GM23248 (cell line): ENCODE results near the gene TSPAN1. TPM values are rescaled to one million over a fixed set of nuclear protein-coding genes. Genes with fewer than 3 reads are reported as not detected.

Experiments
- DNase-seq: peaks from one replicate; pipeline ENCODE4 v3.0.0-alpha.2; 2015
- H2AFZ ChIP-seq: fragments of 200-600 bp; sonication (generic); 2 replicates; pipeline ENCODE4 v1.6.1; 2016; ENCODE audit warnings: antibody characterized with exemption
- H3F3A ChIP-seq: fragments of 200-600 bp; sonication (generic); 2 replicates; pipeline ENCODE4 v1.6.1; 2016; ENCODE audit warnings: mild to moderate bottlenecking, antibody characterized with exemption, mixed run types; ENCODE audit not compliant: insufficient read depth
- H3K27ac ChIP-seq: fragments of 200-600 bp; sonication (generic); 2 replicates; pipeline ENCODE4 v1.5.1; 2016; ENCODE audit warnings: mild to moderate bottlenecking
- H3K27me3 ChIP-seq: fragments of 200-600 bp; sonication (generic); replicated peaks from 2 replicates; pipeline ENCODE4 v1.6.1; 2016; ENCODE audit warnings: mild to moderate bottlenecking; ENCODE audit not compliant: insufficient read depth
- H3K36me3 ChIP-seq: fragments of 200-600 bp; sonication (generic); 2 replicates; pipeline ENCODE4 v1.6.1; 2016; ENCODE audit warnings: low read depth, mild to moderate bottlenecking
- H3K4me1 ChIP-seq: fragments of 200-600 bp; sonication (generic); 2 replicates; pipeline ENCODE4 v1.6.1; 2016; ENCODE audit warnings: mild to moderate bottlenecking; ENCODE audit not compliant: insufficient read depth
- H3K4me2 ChIP-seq: fragments of 200-600 bp; sonication (generic); one replicate; pipeline ENCODE4 v1.6.1; 2016; ENCODE audit warnings: mild to moderate bottlenecking; ENCODE audit not compliant: unreplicated experiment
- H3K4me3 ChIP-seq: fragments of 200-600 bp; sonication (generic); 2 replicates; pipeline ENCODE4 v1.5.1; 2016; ENCODE audit warnings: mild to moderate bottlenecking
- H3K79me2 ChIP-seq: fragments of 200-600 bp; sonication (generic); 2 replicates; pipeline ENCODE4 v1.6.1; 2016; ENCODE audit warnings: mild to moderate bottlenecking; ENCODE audit not compliant: insufficient read depth
- H3K9ac ChIP-seq: fragments of 200-600 bp; sonication (generic); 2 replicates; pipeline ENCODE4 v1.6.1; 2016; ENCODE audit warnings: mild to moderate bottlenecking
- H3K9me2 ChIP-seq: fragments of 200-600 bp; sonication (generic); 2 replicates; pipeline ENCODE4 v1.6.1; 2016; ENCODE audit warnings: mixed run types, mild to moderate bottlenecking, moderate library complexity; ENCODE audit not compliant: insufficient read depth
- H3K9me3 ChIP-seq: fragments of 200-600 bp; sonication (generic); one replicate; pipeline ENCODE4 v1.6.1; 2017; ENCODE audit warnings: low read depth
- H4K20me1 ChIP-seq: fragments of 200-600 bp; sonication (generic); 2 replicates; pipeline ENCODE4 v1.6.0; 2016; ENCODE audit not compliant: insufficient read depth
- EZH2 ChIP-seq: fragments of 200-600 bp; sonication (generic); IDR thresholded peaks from 2 replicates; pipeline ENCODE4 v1.6.1; 2018; ENCODE audit warnings: antibody characterized with exemption, mild to moderate bottlenecking; ENCODE audit not compliant: insufficient read depth, poor library complexity, severe bottlenecking
- EZH2phosphoT487 ChIP-seq: fragments of 200-600 bp; sonication (generic); IDR thresholded peaks from 2 replicates; pipeline ENCODE4 v1.6.1; 2018; ENCODE audit warnings: antibody characterized with exemption, moderate library complexity, mild to moderate bottlenecking, low read depth; ENCODE audit not compliant: insufficient read depth
- WGBS, 2 experiments: methylation state at CpG; one replicate each; pipeline ENCODE4 v1.1.6; 2015 to 2017; ENCODE audit warnings: low lambda C conversion rate in 2 of 2, low coverage in 1 of 2; ENCODE audit errors: missing lambda C conversion rate in 2 of 2; 5-methylcytosine and 5-hydroxymethylcytosine counted together
- in situ Hi-C: fragments of 300-500 bp; cut with MboI; formaldehyde crosslinking; loops from 2 replicates; pipeline ENCODE4 v1.15.0; 2020
- polyA plus RNA-seq: library from polyadenylated mRNA; unstranded; fragments of >200 nt; fragmentation: Nextera tagmentation; extraction: Ambion mirVana; gene quantifications from 2 replicates; pipeline ENCODE4 v1.2.1, GENCODE V29; 2016
- total RNA-seq: library from RNA; depleted of rRNA; stranded (reverse); fragments of >200 nt; shearing (Covaris generic); gene quantifications from 2 replicates; pipeline ENCODE4 v1.2.3, GENCODE V29; 2014

Gene TSPAN1
- total and polyA plus RNA-seq, 2 experiments from 2014 or later: 0.70 TPM; not detected in 1

- H3K9me3 ChIP-seq: no peaks in the 10 kb centered on the region
- no peak for DNase-seq
- in situ Hi-C loops: no loop called here
- H3K4me2 ChIP-seq: no peak overlapping the region
- H3K27me3 ChIP-seq: no peaks in the 10 kb centered on the region
- H3K9ac ChIP-seq: no peak overlapping the region
- H3K79me2 ChIP-seq: no peaks in the 10 kb centered on the region
- H3F3A ChIP-seq: peaks cover 15% of the 10 kb centered on the region
- TF ChIP-seq EZH2phosphoT487 (no peak), EZH2 (no peak)
- H3K27ac ChIP-seq: no peak overlapping the region
- no peak overlapping the region for H3K4me3 ChIP-seq
- no peaks in the 10 kb centered on the region for H3K36me3 ChIP-seq
- H3K4me1 ChIP-seq: peaks cover 12% of the 10 kb centered on the region
- no peaks in the 10 kb centered on the region for H3K9me2 ChIP-seq
- no peaks in the 10 kb centered on the region for H4K20me1 ChIP-seq
- H2AFZ ChIP-seq: no peak overlapping the region
- 30 to 51% methylated on average over 2 of the region's 2 CpGs for WGBS, 2 experiments
Measured at GRCh38 chr1:46148318-46148717, 26.6 kb upstream of the TSPAN1 start.

DNA sequence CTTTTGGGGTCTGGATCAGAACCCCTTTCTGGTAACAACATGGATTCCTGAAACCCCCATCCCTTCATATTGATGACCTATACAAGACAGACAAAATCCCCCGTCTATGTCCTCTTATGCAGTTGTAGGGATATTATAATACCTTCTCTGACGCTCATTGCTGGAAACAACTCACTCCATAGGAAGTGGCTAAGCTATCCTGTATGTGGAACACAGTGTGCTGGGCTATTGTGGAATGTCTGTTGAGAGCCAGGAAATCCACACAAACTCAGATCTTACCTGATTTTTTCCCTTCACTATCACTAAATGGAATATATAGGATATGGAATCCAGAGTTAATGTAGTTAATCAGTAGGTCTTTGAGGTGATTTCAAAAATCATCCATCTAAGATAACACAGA lies 24.8 kb upstream of the TSPAN1 start:
- Histone ChIP-seq H3K9me3 (no peaks in the 10 kb centered on the region), H3K4me3 (no peak overlapping the region), H3K4me2 (no peak overlapping the region), H3K9me2 (no peaks in the 10 kb centered on the region), H3K9ac (no peak overlapping the region), H2AFZ (no peak overlapping the region), H3K4me1 (peaks cover 12% of the 10 kb centered on the region), H3K79me2 (no peaks in the 10 kb centered on the region), H3K36me3 (no peaks in the 10 kb centered on the region), H4K20me1 (no peaks in the 10 kb centered on the region), H3K27me3 (no peaks in the 10 kb centered on the region), H3F3A (peaks cover 15% of the 10 kb centered on the region), H3K27ac (no peak overlapping the region)
- no peak for DNase-seq
- in situ Hi-C loops: no loop called here
- TF ChIP-seq EZH2phosphoT487: no peak
- no peak for TF ChIP-seq EZH2
- 44 to 52% methylated on average over 2 of the region's 2 CpGs for WGBS, 2 experiments

GRCh38 chr1:46152016-46152415 lies 22.9 kb upstream of the TSPAN1 start:
- Histone ChIP-seq H3F3A (peaks cover 15% of the 10 kb centered on the region), H2AFZ (0 out of 2 replicates have a peak overlapping the region, but pooled peaks have one; percentile 36), H3K9me3 (no peaks in the 10 kb centered on the region), H3K4me2 (no peak overlapping the region), H3K4me3 (no peak overlapping the region), H4K20me1 (no peaks in the 10 kb centered on the region), H3K79me2 (no peaks in the 10 kb centered on the region), H3K9me2 (no peaks in the 10 kb centered on the region), H3K27ac (peak overlapping the region; percentile 49), H3K36me3 (no peaks in the 10 kb centered on the region), H3K27me3 (no peaks in the 10 kb centered on the region), H3K9ac (no peak overlapping the region), H3K4me1 (peaks cover 12% of the 10 kb centered on the region)
- in situ Hi-C loops: no loop called here
- peak; percentile 83 for DNase-seq
- 58 to 62% methylated on average over 3 of the region's 3 CpGs for WGBS, 2 experiments
- TF ChIP-seq EZH2phosphoT487 (no peak), EZH2 (no peak)

DNA sequence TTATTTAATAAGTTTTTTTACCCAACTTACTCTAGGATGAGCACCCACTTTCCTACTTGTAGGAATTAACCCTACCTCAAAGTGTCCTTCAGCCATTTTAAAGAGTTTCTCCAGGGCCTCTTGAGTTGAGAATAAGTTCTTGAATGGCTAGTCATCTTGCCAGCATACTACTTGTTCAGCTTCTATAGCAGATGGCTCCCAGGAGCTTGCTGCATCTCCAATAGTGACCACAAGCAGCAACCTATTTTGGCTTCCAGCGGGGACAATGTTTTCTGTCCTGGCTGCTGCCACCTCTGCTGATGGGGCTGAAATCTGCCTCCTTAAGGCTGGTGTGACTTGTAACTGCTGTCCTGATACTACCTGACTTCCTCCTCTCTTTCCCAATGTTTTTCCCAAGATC lies 21.7 kb upstream of the TSPAN1 start:
- no peak overlapping the region for H3K4me3 ChIP-seq
- no peak overlapping the region for H2AFZ ChIP-seq
- H3K4me2 ChIP-seq: no peak overlapping the region
- H3F3A ChIP-seq: peaks cover 15% of the 10 kb centered on the region
- in situ Hi-C loops: no loop called here
- H3K79me2 ChIP-seq: no peaks in the 10 kb centered on the region
- H3K9me3 ChIP-seq: no peaks in the 10 kb centered on the region
- no peaks in the 10 kb centered on the region for H4K20me1 ChIP-seq
- no peaks in the 10 kb centered on the region for H3K36me3 ChIP-seq
- DNase-seq: no peak
- peaks cover 12% of the 10 kb centered on the region for H3K4me1 ChIP-seq
- H3K9me2 ChIP-seq: no peaks in the 10 kb centered on the region
- 93 to 100% methylated on average over 1 of the region's 1 CpG for WGBS, 2 experiments
- H3K9ac ChIP-seq: no peak overlapping the region
- TF ChIP-seq EZH2 (no peak), EZH2phosphoT487 (no peak)
- no peak overlapping the region for H3K27ac ChIP-seq
- no peaks in the 10 kb centered on the region for H3K27me3 ChIP-seq

DNA sequence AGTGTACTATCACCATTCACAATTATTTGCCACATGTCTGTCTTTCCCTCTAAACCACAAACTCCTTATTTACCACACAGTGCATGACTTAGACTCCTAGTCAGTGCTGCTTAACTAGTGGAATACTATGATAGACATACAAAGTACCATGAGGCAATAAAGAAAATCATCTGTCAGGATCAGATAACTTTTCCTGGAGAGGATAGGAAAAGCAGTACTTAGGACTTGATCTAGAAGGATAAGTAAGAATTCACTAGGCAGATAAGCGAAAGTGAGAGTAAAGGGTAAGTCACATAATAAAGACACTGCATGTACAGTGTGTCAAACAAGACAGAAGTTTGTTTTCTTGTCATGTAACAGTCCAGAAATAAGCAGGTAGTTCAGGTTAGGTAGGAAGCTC lies 21.2 kb upstream of the TSPAN1 start:
- Histone ChIP-seq H3F3A (peaks cover 15% of the 10 kb centered on the region), H3K4me3 (no peak overlapping the region), H3K9ac (no peak overlapping the region), H3K9me2 (no peaks in the 10 kb centered on the region), H3K27ac (no peak overlapping the region), H4K20me1 (no peaks in the 10 kb centered on the region), H2AFZ (no peak overlapping the region), H3K4me2 (no peak overlapping the region), H3K27me3 (no peaks in the 10 kb centered on the region), H3K9me3 (no peaks in the 10 kb centered on the region), H3K4me1 (peaks cover 12% of the 10 kb centered on the region), H3K36me3 (no peaks in the 10 kb centered on the region), H3K79me2 (no peaks in the 10 kb centered on the region)
- 73 to 90% methylated on average over 1 of the region's 1 CpG for WGBS, 2 experiments
- in situ Hi-C loops: no loop called here
- TF ChIP-seq EZH2phosphoT487 (no peak), EZH2 (no peak)
- DNase-seq: no peak
